Smooth muscle cell (in vitro differentiated cells): Measurements from ENCODE around the gene MAEA. TPM values are rescaled to one million over a fixed set of nuclear protein-coding genes. Genes with fewer than 3 reads are reported as not detected.

Experiments
- DNase-seq: peaks from one replicate; lab custom pipeline; 2025; ENCODE audit not compliant: unreplicated experiment; lab: John Stamatoyannopoulos, UW
- H2AFZ ChIP-seq: fragments of 200-600 bp; sonication (generic); 2 replicates; pipeline ENCODE4 v1.6.0; 2016; ENCODE audit warnings: antibody characterized with exemption, low read depth, mild to moderate bottlenecking
- H3F3A ChIP-seq: fragments of 200-600 bp; sonication (generic); 2 replicates; pipeline ENCODE4 v1.6.0; 2017; ENCODE audit warnings: antibody characterized with exemption, low read depth
- H3K27ac ChIP-seq: fragments of 200-600 bp; sonication (generic); 2 replicates; pipeline ENCODE4 v1.5.1; 2016; ENCODE audit warnings: low read depth, mild to moderate bottlenecking
- H3K27me3 ChIP-seq: fragments of 200-600 bp; sonication (generic); 2 replicates; pipeline ENCODE4 v1.6.1; 2016; ENCODE audit warnings: low read depth, mild to moderate bottlenecking
- H3K36me3 ChIP-seq: fragments of 200-600 bp; sonication (generic); 2 replicates; pipeline ENCODE4 v1.5.1; 2016; ENCODE audit warnings: low read depth
- H3K4me1 ChIP-seq: fragments of 200-600 bp; sonication (generic); 2 replicates; pipeline ENCODE4 v1.5.1; 2016; ENCODE audit warnings: low read depth
- H3K4me2 ChIP-seq: fragments of 200-600 bp; sonication (generic); 2 replicates; pipeline ENCODE4 v1.6.0; 2016; ENCODE audit warnings: mild to moderate bottlenecking
- H3K4me3 ChIP-seq: fragments of 200-600 bp; sonication (generic); 2 replicates; pipeline ENCODE4 v1.5.1; 2016; ENCODE audit warnings: mild to moderate bottlenecking
- H3K79me2 ChIP-seq: fragments of 200-600 bp; sonication (generic); 2 replicates; pipeline ENCODE4 v1.6.0; 2016; ENCODE audit warnings: low read depth, mild to moderate bottlenecking
- H3K9ac ChIP-seq: fragments of 200-600 bp; sonication (generic); 2 replicates; pipeline ENCODE4 v1.6.0; 2016; ENCODE audit warnings: low read depth
- H3K9me3 ChIP-seq: fragments of 200-600 bp; sonication (generic); replicated peaks from 2 replicates; pipeline ENCODE4 v1.5.1; 2016; ENCODE audit warnings: low read depth
- H4K20me1 ChIP-seq: fragments of 200-600 bp; sonication (generic); 2 replicates; pipeline ENCODE4 v1.6.0; 2016; ENCODE audit warnings: low read depth
- CTCF ChIP-seq: fragments of 200-600 bp; sonication (generic); IDR thresholded peaks from 2 replicates; pipeline ENCODE4 v1.5.1; 2017; ENCODE audit warnings: borderline replicate concordance, mild to moderate bottlenecking, antibody characterized with exemption; ENCODE audit not compliant: insufficient read depth, poor library complexity, severe bottlenecking
- WGBS: methylation state at CpG from one replicate; pipeline ENCODE4 v1.1.7; 2016; ENCODE audit warnings: low lambda C conversion rate; 5-methylcytosine and 5-hydroxymethylcytosine counted together
- polyA plus RNA-seq: library from polyadenylated mRNA; unstranded; fragments of >200 nt; fragmentation: Nextera tagmentation; extraction: Ambion mirVana; gene quantifications from 2 replicates; pipeline ENCODE4 v1.2.1, GENCODE V29; 2016
- total RNA-seq: library from RNA; depleted of rRNA; stranded (reverse); fragments of >200 nt; gene quantifications from 2 replicates; pipeline ENCODE4 v1.2.3, GENCODE V29; 2014

MAEA gene
- total and polyA plus RNA-seq, 2 experiments from 2014 or later = 48.0 to 48.2 TPM

GRCh38 chr4:1315306-1315705 is 25.6 kb downstream of the MAEA start:
- H3K27me3 ChIP-seq = no peaks in the 10 kb centered on the region
- H3K4me3 ChIP-seq = no peak overlapping the region
- H3F3A ChIP-seq = no peaks in the 10 kb centered on the region
- no peaks in the 10 kb centered on the region for H3K4me1 ChIP-seq
- no peak overlapping the region for H3K9ac ChIP-seq
- peaks cover 63% of the 10 kb centered on the region for H4K20me1 ChIP-seq
- 97% methylated on average over 26 of the region's 28 CpGs for WGBS
- H3K79me2 ChIP-seq = peaks cover 43% of the 10 kb centered on the region
- no peaks in the 10 kb centered on the region for H3K36me3 ChIP-seq
- no peak overlapping the region for H3K4me2 ChIP-seq
- DNase-seq = no peak
- no peak overlapping the region for H3K27ac ChIP-seq
- no peak for TF ChIP-seq CTCF
- H2AFZ ChIP-seq = no peak overlapping the region
- H3K9me3 ChIP-seq = no peaks in the 10 kb centered on the region

GRCh38 chr4:1315836-1316536 is 26.3 kb downstream of the MAEA start:
- H4K20me1 ChIP-seq = peaks cover 56% of the 10 kb centered on the region
- H2AFZ ChIP-seq = no peak overlapping the region
- H3F3A ChIP-seq = no peaks in the 10 kb centered on the region
- H3K27me3 ChIP-seq = no peaks in the 10 kb centered on the region
- no peaks in the 10 kb centered on the region for H3K36me3 ChIP-seq
- no peak overlapping the region for H3K4me3 ChIP-seq
- no peak overlapping the region for H3K9ac ChIP-seq
- H3K27ac ChIP-seq = no peak overlapping the region
- no peak for TF ChIP-seq CTCF
- no peak for DNase-seq
- H3K79me2 ChIP-seq = peaks cover 36% of the 10 kb centered on the region
- 97% methylated on average over 22 of the region's 27 CpGs for WGBS
- H3K9me3 ChIP-seq = no peaks in the 10 kb centered on the region
- H3K4me2 ChIP-seq = no peak overlapping the region
- no peaks in the 10 kb centered on the region for H3K4me1 ChIP-seq

- Histone ChIP-seq H3K27me3 (no peaks in the 10 kb centered on the region), H3K79me2 (peaks cover 30% of the 10 kb centered on the region), H3K4me3 (no peak overlapping the region), H2AFZ (no peak overlapping the region), H3K4me2 (no peak overlapping the region), H3F3A (no peaks in the 10 kb centered on the region), H3K4me1 (no peaks in the 10 kb centered on the region), H3K9ac (no peak overlapping the region), H4K20me1 (peaks cover 53% of the 10 kb centered on the region), H3K27ac (no peak overlapping the region), H3K9me3 (no peaks in the 10 kb centered on the region), H3K36me3 (no peaks in the 10 kb centered on the region)
- 84% methylated on average over 8 of the region's 16 CpGs for WGBS
- no peak for TF ChIP-seq CTCF
- no peak for DNase-seq
Measured at GRCh38 chr4:1316537-1317168, 27.0 kb downstream of the MAEA start.
